ENCODE measurements around the gene SERPINB5. TPM values are rescaled to one million over a fixed set of nuclear protein-coding genes. Genes with fewer than 3 reads are reported as not detected.
"Not testable (repeated sequence)": the region's sequence is repeated elsewhere in the genome, so short reads cannot be mapped to it uniquely, and the experiment has no call there.

Gene SERPINB5
- total RNA-seq, 2 donors from 2014 or later, result not detected

GRCh38 chr18:63449426-63449825 is 27.3 kb upstream of the SERPINB5 start:
- no peak for DNase-seq
- no peak overlapping the region for H3K27ac Mint-ChIP-seq
- H3K9me3 Mint-ChIP-seq, result no peaks in the 10 kb centered on the region
- H3K36me3 Mint-ChIP-seq (ENCODE audit: insufficient read depth in 2 of 2), result no peaks in the 10 kb centered on the region
- no peaks in the 10 kb centered on the region for H3K27me3 Mint-ChIP-seq (ENCODE audit: low read depth)
- H3K4me3 Mint-ChIP-seq, result no peak overlapping the region
- no peak for ATAC-seq (replicated peaks in 1 of 2)
- no peaks in the 10 kb centered on the region for H3K4me1 Mint-ChIP-seq (ENCODE audit: low read depth)

- Mint-ChIP-seq H3K9me3 (no peaks in the 10 kb centered on the region), H3K36me3 (ENCODE audit: insufficient read depth in 2 of 2) (no peaks in the 10 kb centered on the region), H3K27ac (no peak overlapping the region), H3K4me3 (no peak overlapping the region), H3K4me1 (ENCODE audit: low read depth) (no peaks in the 10 kb centered on the region), H3K27me3 (ENCODE audit: low read depth) (no peaks in the 10 kb centered on the region)
- no peak for DNase-seq
- no peak for ATAC-seq (replicated peaks in 1 of 2)
Measured at GRCh38 chr18:63451799-63452660, 24.7 kb upstream of the SERPINB5 start.

GRCh38 chr18:63452751-63453150 is 24.0 kb upstream of the SERPINB5 start:
- not testable (repeated sequence) for DNase-seq; ATAC-seq (replicated peaks in 1 of 2); H3K27me3 Mint-ChIP-seq (ENCODE audit: low read depth); H3K27ac Mint-ChIP-seq; H3K9me3 Mint-ChIP-seq; H3K36me3 Mint-ChIP-seq (ENCODE audit: insufficient read depth in 2 of 2); H3K4me3 Mint-ChIP-seq; H3K4me1 Mint-ChIP-seq (ENCODE audit: low read depth)

- no peak for DNase-seq
- H3K4me3 Mint-ChIP-seq, result no peak overlapping the region
- no peak overlapping the region for H3K27ac Mint-ChIP-seq
- no peaks in the 10 kb centered on the region for H3K27me3 Mint-ChIP-seq (ENCODE audit: low read depth)
- no peaks in the 10 kb centered on the region for H3K4me1 Mint-ChIP-seq (ENCODE audit: low read depth)
- no peaks in the 10 kb centered on the region for H3K9me3 Mint-ChIP-seq
- no peak for ATAC-seq (replicated peaks in 1 of 2)
- H3K36me3 Mint-ChIP-seq (ENCODE audit: insufficient read depth in 2 of 2), result no peaks in the 10 kb centered on the region
Measured at GRCh38 chr18:63454497-63454896, 22.3 kb upstream of the SERPINB5 start.

GRCh38 chr18:63457977-63458376 is 18.8 kb upstream of the SERPINB5 start:
- no peak for ATAC-seq (replicated peaks in 1 of 2)

GRCh38 chr18:63460414-63460813 is 16.3 kb upstream of the SERPINB5 start:
- no peak for DNase-seq
- ATAC-seq (replicated peaks in 1 of 2), result no peak
- H3K9me3 Mint-ChIP-seq, result no peaks in the 10 kb centered on the region
- peaks cover 27% of the 10 kb centered on the region for H3K27me3 Mint-ChIP-seq (ENCODE audit: low read depth)
- H3K4me1 Mint-ChIP-seq (ENCODE audit: low read depth), result peaks cover 9% of the 10 kb centered on the region
- no peaks in the 10 kb centered on the region for H3K36me3 Mint-ChIP-seq (ENCODE audit: insufficient read depth in 2 of 2)
- no peak overlapping the region for H3K27ac Mint-ChIP-seq
- no peak overlapping the region for H3K4me3 Mint-ChIP-seq

More at GRCh38 chr18:63457977-63458376, 18.8 kb upstream of the SERPINB5 start:
- Mint-ChIP-seq H3K27ac (no peak overlapping the region), H3K4me1 (ENCODE audit: low read depth) (no peaks in the 10 kb centered on the region), H3K36me3 (ENCODE audit: insufficient read depth in 2 of 2) (no peaks in the 10 kb centered on the region), H3K9me3 (no peaks in the 10 kb centered on the region), H3K4me3 (no peak overlapping the region), H3K27me3 (ENCODE audit: low read depth) (peaks cover 10% of the 10 kb centered on the region)
- DNase-seq, result no peak

GRCh38 chr18:63464434-63464833 is 12.3 kb upstream of the SERPINB5 start:
- no peak for ATAC-seq (replicated peaks in 1 of 2)
- DNase-seq, result no peak
- H3K4me3 Mint-ChIP-seq, result peak overlapping the region in 1 of 2 donors; percentile 7
- H3K27ac Mint-ChIP-seq, result no peak overlapping the region
- H3K36me3 Mint-ChIP-seq (ENCODE audit: insufficient read depth in 2 of 2), result no peaks in the 10 kb centered on the region
- H3K9me3 Mint-ChIP-seq, result no peaks in the 10 kb centered on the region
- peaks cover 9% of the 10 kb centered on the region for H3K4me1 Mint-ChIP-seq (ENCODE audit: low read depth)
- H3K27me3 Mint-ChIP-seq (ENCODE audit: low read depth), result peaks cover 39% of the 10 kb centered on the region

- H3K4me3 Mint-ChIP-seq, result peak overlapping the region in 1 of 2 donors; percentile 7
- ATAC-seq (replicated peaks in 1 of 2) (peak; percentile 60 to 86), DNase-seq (no peak)
- peaks cover 39% of the 10 kb centered on the region for H3K27me3 Mint-ChIP-seq (ENCODE audit: low read depth)
- no peaks in the 10 kb centered on the region for H3K36me3 Mint-ChIP-seq (ENCODE audit: insufficient read depth in 2 of 2)
- no peaks in the 10 kb centered on the region for H3K9me3 Mint-ChIP-seq
- no peak overlapping the region for H3K27ac Mint-ChIP-seq
- peaks cover 9% of the 10 kb centered on the region for H3K4me1 Mint-ChIP-seq (ENCODE audit: low read depth)
Measured at GRCh38 chr18:63465059-63465458, 11.7 kb upstream of the SERPINB5 start.

- DNase-seq (no peak), ATAC-seq (replicated peaks in 1 of 2) (no peak)
- H3K27me3 Mint-ChIP-seq (ENCODE audit: low read depth), result peaks cover 38% of the 10 kb centered on the region
- H3K36me3 Mint-ChIP-seq (ENCODE audit: insufficient read depth in 2 of 2), result no peaks in the 10 kb centered on the region
- no peaks in the 10 kb centered on the region for H3K9me3 Mint-ChIP-seq
- H3K27ac Mint-ChIP-seq, result no peak overlapping the region
- H3K4me3 Mint-ChIP-seq, result no peak overlapping the region
- peaks cover 9% of the 10 kb centered on the region for H3K4me1 Mint-ChIP-seq (ENCODE audit: low read depth)
Measured at GRCh38 chr18:63467699-63468098, 9.1 kb upstream of the SERPINB5 start.

GRCh38 chr18:63468575-63468974 is 8.2 kb upstream of the SERPINB5 start:
- Mint-ChIP-seq H3K27me3 (ENCODE audit: low read depth) (peaks cover 29% of the 10 kb centered on the region), H3K4me1 (ENCODE audit: low read depth) (peaks cover 9% of the 10 kb centered on the region), H3K9me3 (no peaks in the 10 kb centered on the region), H3K4me3 (no peak overlapping the region), H3K27ac (no peak overlapping the region), H3K36me3 (ENCODE audit: insufficient read depth in 2 of 2) (no peaks in the 10 kb centered on the region)
- ATAC-seq (replicated peaks in 1 of 2) (no peak), DNase-seq (no peak)

GRCh38 chr18:63470751-63471150 is 6.0 kb upstream of the SERPINB5 start:
- Mint-ChIP-seq H3K4me3 (no peak overlapping the region), H3K36me3 (ENCODE audit: insufficient read depth in 2 of 2) (no peaks in the 10 kb centered on the region), H3K9me3 (no peaks in the 10 kb centered on the region), H3K27me3 (ENCODE audit: low read depth) (peaks cover 34% of the 10 kb centered on the region), H3K4me1 (ENCODE audit: low read depth) (no peaks in the 10 kb centered on the region), H3K27ac (no peak overlapping the region)
- DNase-seq, result no peak
- ATAC-seq (replicated peaks in 1 of 2), result no peak

- Mint-ChIP-seq H3K27me3 (ENCODE audit: low read depth) (peaks cover 27% of the 10 kb centered on the region), H3K9me3 (no peaks in the 10 kb centered on the region), H3K4me1 (ENCODE audit: low read depth) (no peaks in the 10 kb centered on the region), H3K4me3 (no peak overlapping the region), H3K36me3 (ENCODE audit: insufficient read depth in 2 of 2) (no peaks in the 10 kb centered on the region), H3K27ac (no peak overlapping the region)
- ATAC-seq (replicated peaks in 1 of 2) (no peak), DNase-seq (no peak)
Measured at GRCh38 chr18:63472380-63472779, 4.4 kb upstream of the SERPINB5 start.

- Mint-ChIP-seq H3K9me3 (no peaks in the 10 kb centered on the region), H3K4me1 (ENCODE audit: low read depth) (no peaks in the 10 kb centered on the region), H3K27ac (no peak overlapping the region), H3K36me3 (ENCODE audit: insufficient read depth in 2 of 2) (no peaks in the 10 kb centered on the region), H3K4me3 (no peak overlapping the region), H3K27me3 (ENCODE audit: low read depth) (peaks cover 32% of the 10 kb centered on the region)
- ATAC-seq (replicated peaks in 1 of 2), result no peak
- no peak for DNase-seq
Measured at GRCh38 chr18:63477200-63477599, 442 bp downstream of the SERPINB5 start.

- Mint-ChIP-seq H3K9me3 (no peaks in the 10 kb centered on the region), H3K4me3 (no peak overlapping the region), H3K36me3 (ENCODE audit: insufficient read depth in 2 of 2) (no peaks in the 10 kb centered on the region), H3K27ac (no peak overlapping the region), H3K27me3 (ENCODE audit: low read depth) (peaks cover 32% of the 10 kb centered on the region), H3K4me1 (ENCODE audit: low read depth) (no peaks in the 10 kb centered on the region)
- ATAC-seq (replicated peaks in 1 of 2) (no peak), DNase-seq (no peak)
Measured at GRCh38 chr18:63477968-63478367, 1.2 kb downstream of the SERPINB5 start.
